ENCODE measurements around the gene SLAMF8. TPM values are rescaled to one million over a fixed set of nuclear protein-coding genes. Genes with fewer than 3 reads are reported as not detected.

SLAMF8 gene
- total RNA-seq, 1 experiment from 2014 or later, result not detected

GRCh38 chr1:159799446-159799985, 27.2 kb upstream of the SLAMF8 start:
- ATAC-seq (no peak), DNase-seq (ENCODE audit: low spot score) (no peak)
- no peaks in the 10 kb centered on the region for H3K36me3 Mint-ChIP-seq
- peaks cover 3% of the 10 kb centered on the region for H3K27me3 Mint-ChIP-seq (ENCODE audit: low read depth)
- H3K4me3 Mint-ChIP-seq, result no peak overlapping the region
- ChIA-PET POLR2A (no interaction called here), CTCF (interaction anchor here (0.6 to 4.1 kb wide), 59 partner anchors 9 to 667 kb away, joined by 3 to 174 read pairs (median 4); partner anchors contain the start of genes CFAP45, DUSP23, IGSF9 and TAGLN2)
- no peak for TF ChIP-seq FOXP1 (CRISPR knock-in tag; IDR thresholded peaks at IDR 0.05; ENCODE audit: borderline replicate concordance)
- no peak for TF ChIP-seq RORB (CRISPR knock-in tag; IDR thresholded peaks at IDR 0.05)
- TF ChIP-seq ERG (CRISPR knock-in tag; IDR thresholded peaks at IDR 0.05), result no peak
- TF ChIP-seq CTCF (IDR thresholded peaks at IDR 0.05), result no peak
- TF ChIP-seq ZMAT4 (CRISPR knock-in tag; IDR thresholded peaks at IDR 0.05), result no peak
- no peak for TF ChIP-seq ATF6 (CRISPR knock-in tag; IDR thresholded peaks at IDR 0.05)
- TF ChIP-seq ZNF512 (CRISPR knock-in tag; IDR thresholded peaks at IDR 0.05; ENCODE audit: borderline replicate concordance), result no peak
- no peak for TF ChIP-seq ZNF219 (CRISPR knock-in tag; IDR thresholded peaks at IDR 0.05; ENCODE audit: borderline replicate concordance)
- TF ChIP-seq ZBTB43 (CRISPR knock-in tag; IDR thresholded peaks at IDR 0.05), result no peak
- TF ChIP-seq PRDM15 (CRISPR knock-in tag; IDR thresholded peaks at IDR 0.05), result no peak
- no peak for TF ChIP-seq SMAD4 (CRISPR knock-in tag; IDR thresholded peaks at IDR 0.05)
- no peak for TF ChIP-seq NFATC4 (CRISPR knock-in tag; IDR thresholded peaks at IDR 0.05)
- no peak for TF ChIP-seq ZBTB21 (CRISPR knock-in tag; IDR thresholded peaks at IDR 0.05; ENCODE audit: borderline replicate concordance)
- no peak for TF ChIP-seq OVOL2 (CRISPR knock-in tag; IDR thresholded peaks at IDR 0.05; ENCODE audit: borderline replicate concordance)
- TF ChIP-seq JAZF1 (CRISPR knock-in tag; IDR thresholded peaks at IDR 0.05), result no peak
- no peak for TF ChIP-seq RELA (CRISPR knock-in tag; IDR thresholded peaks at IDR 0.05; ENCODE audit: borderline replicate concordance)
- H3K9me3 Mint-ChIP-seq, result no peaks in the 10 kb centered on the region
- H3K4me1 Mint-ChIP-seq, result no peaks in the 10 kb centered on the region
- H3K27ac Mint-ChIP-seq, result no peak overlapping the region
